Ishikawa (cell line): ENCODE results near the gene CEP290.

ENCODE experiments used
- CREB1 ChIP-seq: IDR thresholded peaks from 2 replicates; pipeline ENCODE4 v1.6.1; 2012; ENCODE audit warnings: low read depth
- EP300 ChIP-seq: IDR thresholded peaks from 2 replicates; pipeline ENCODE4 v1.6.1; 2012; ENCODE audit warnings: borderline replicate concordance
- RAD21 ChIP-seq: IDR thresholded peaks from 2 replicates; pipeline ENCODE4 v1.6.1; 2012; ENCODE audit warnings: low read depth
- YY1 ChIP-seq: IDR thresholded peaks from 2 replicates; pipeline ENCODE4 v1.6.1; 2012; ENCODE audit warnings: low read depth

DNA sequence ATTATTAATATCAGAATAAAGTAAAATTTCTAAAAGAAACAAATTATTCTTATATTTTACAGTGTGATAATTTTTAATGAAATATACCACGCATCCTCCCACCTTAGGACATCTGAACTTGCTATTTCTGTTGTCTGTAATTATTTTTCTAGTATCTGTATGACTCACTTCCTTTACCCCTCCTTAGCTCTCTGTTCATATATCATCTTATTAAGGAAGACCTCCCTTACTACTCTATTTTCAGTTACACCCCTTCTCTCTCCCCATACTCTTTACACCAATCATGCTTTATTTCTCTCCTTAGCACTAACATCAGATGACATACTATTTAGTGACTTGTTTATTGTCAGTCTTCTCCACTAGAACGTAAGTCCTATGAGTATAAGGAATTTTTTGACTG is 78.5 kb downstream of the CEP290 start:
- TF ChIP-seq RAD21 (no peak), YY1 (no peak), EP300 (no peak), CREB1 (no peak)
